MM.1S (cell line): ENCODE measurements around the gene GPANK1.
"Not testable (repeated sequence)": the region's sequence is repeated elsewhere in the genome, so short reads cannot be mapped to it uniquely, and the experiment has no call there.

Experiments
- EZH2 ChIP-seq: fragments of 300-600 bp; sonication (generic); optimal IDR thresholded peaks from 2 replicates; pipeline ENCODE3; 2017; ENCODE audit warnings: low read depth, mild to moderate bottlenecking, antibody characterized with exemption, low read length, mixed read lengths
- EZH2phosphoT487 ChIP-seq: fragments of 300-600 bp; sonication (generic); IDR thresholded peaks from 2 replicates; pipeline ENCODE4 v1.6.1; 2018; ENCODE audit warnings: antibody characterized with exemption, low read length
- TF ChIP-seq, protein P1 (sequence below): fragments of 300-600 bp; sonication (generic); IDR thresholded peaks from 2 replicates; pipeline ENCODE4 v1.5.1; 2016; ENCODE audit warnings: antibody characterized with exemption, low read length, mixed read lengths

DNA sequence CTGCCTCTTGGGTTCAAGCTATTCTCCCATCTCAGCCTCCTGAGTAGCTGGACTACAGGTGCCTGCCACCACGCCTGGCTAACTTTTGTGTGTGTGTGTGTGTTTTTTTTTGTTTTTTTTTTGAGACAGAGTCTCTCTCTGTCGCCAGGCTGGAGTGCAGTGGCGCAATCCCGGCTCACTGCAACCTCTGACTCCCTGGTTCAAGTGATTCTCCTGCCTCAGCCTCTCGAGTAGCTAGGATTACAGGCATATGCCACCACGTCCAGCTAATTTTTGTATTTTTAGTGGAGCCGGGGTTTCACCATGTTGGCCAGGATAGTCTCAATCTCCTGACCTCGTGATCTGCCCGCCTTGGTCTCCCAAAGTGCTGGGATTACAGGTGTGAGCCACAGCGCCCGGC, 44.4 kb upstream of the GPANK1 start:
- TF ChIP-seq, protein P1, sequence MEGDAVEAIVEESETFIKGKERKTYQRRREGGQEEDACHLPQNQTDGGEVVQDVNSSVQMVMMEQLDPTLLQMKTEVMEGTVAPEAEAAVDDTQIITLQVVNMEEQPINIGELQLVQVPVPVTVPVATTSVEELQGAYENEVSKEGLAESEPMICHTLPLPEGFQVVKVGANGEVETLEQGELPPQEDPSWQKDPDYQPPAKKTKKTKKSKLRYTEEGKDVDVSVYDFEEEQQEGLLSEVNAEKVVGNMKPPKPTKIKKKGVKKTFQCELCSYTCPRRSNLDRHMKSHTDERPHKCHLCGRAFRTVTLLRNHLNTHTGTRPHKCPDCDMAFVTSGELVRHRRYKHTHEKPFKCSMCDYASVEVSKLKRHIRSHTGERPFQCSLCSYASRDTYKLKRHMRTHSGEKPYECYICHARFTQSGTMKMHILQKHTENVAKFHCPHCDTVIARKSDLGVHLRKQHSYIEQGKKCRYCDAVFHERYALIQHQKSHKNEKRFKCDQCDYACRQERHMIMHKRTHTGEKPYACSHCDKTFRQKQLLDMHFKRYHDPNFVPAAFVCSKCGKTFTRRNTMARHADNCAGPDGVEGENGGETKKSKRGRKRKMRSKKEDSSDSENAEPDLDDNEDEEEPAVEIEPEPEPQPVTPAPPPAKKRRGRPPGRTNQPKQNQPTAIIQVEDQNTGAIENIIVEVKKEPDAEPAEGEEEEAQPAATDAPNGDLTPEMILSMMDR, result not testable (repeated sequence)
- not testable (repeated sequence) for TF ChIP-seq EZH2, EZH2phosphoT487
